Calu3 (cell line): Measurements from ENCODE around the gene FHIT. TPM values are rescaled to one million over a fixed set of nuclear protein-coding genes. Genes with fewer than 3 reads are reported as not detected.

Source experiments
- BruUV-seq: library from RNA; stranded (reverse); fragments of 400-500 nt; replicated peaks from 2 replicates; lab custom pipeline; 2021; lab: Mats Ljungman, UMichigan
- CTCF ChIA-PET: fragments of 300-600 bp; sonication (Branson Sonifier 250); formaldehyde crosslinking; loops from one replicate; lab custom pipeline; 2022; ENCODE audit warnings: antibody characterized with exemption; lab: Charles Lee
- DNase-seq: peaks from one replicate; pipeline ENCODE4 v3.0.0; 2022
- H3K27ac Mint-ChIP-seq: one replicate; pipeline ENCODE4 v1.8.0; 2022; ENCODE audit warnings: mixed read lengths; ENCODE audit not compliant: unreplicated experiment
- H3K27me3 Mint-ChIP-seq: one replicate; pipeline ENCODE4 v1.8.0; 2022; ENCODE audit warnings: mixed read lengths; ENCODE audit not compliant: unreplicated experiment
- H3K36me3 Mint-ChIP-seq: one replicate; pipeline ENCODE4 v1.8.0; 2022; ENCODE audit warnings: mild to moderate bottlenecking, moderate library complexity, mixed read lengths; ENCODE audit not compliant: insufficient read depth, unreplicated experiment
- H3K4me1 Mint-ChIP-seq: one replicate; pipeline ENCODE4 v1.8.0; 2022; ENCODE audit warnings: mild to moderate bottlenecking, low read depth, mixed read lengths; ENCODE audit not compliant: unreplicated experiment
- H3K4me3 Mint-ChIP-seq: one replicate; pipeline ENCODE4 v1.8.0; 2022; ENCODE audit warnings: mild to moderate bottlenecking, low read depth, moderate library complexity, mixed read lengths; ENCODE audit not compliant: unreplicated experiment
- H3K9me3 Mint-ChIP-seq: one replicate; pipeline ENCODE4 v1.8.0; 2022; ENCODE audit warnings: low read depth, mixed read lengths; ENCODE audit not compliant: unreplicated experiment
- intact Hi-C: fragments of 100-400 bp; cut with micrococcal nuclease; formaldehyde crosslinking; loops from one replicate; pipeline ENCODE4 v1.10.0; 2022; ENCODE audit not compliant: unreplicated experiment
- total RNA-seq: library from RNA; stranded (reverse); gene quantifications from 2 replicates; pipeline ENCODE4 v1.2.3, GENCODE V29; 2022
- TF ChIP-seq, protein P1 (sequence below): fragments of 200-600 bp; IDR thresholded peaks from one replicate; pipeline ENCODE4 v1.8.0; 2022; ENCODE audit warnings: antibody characterized with exemption; ENCODE audit not compliant: unreplicated experiment

The FHIT gene
- total RNA-seq, 1 experiment from 2014 or later, result 6.2 TPM

DNA sequence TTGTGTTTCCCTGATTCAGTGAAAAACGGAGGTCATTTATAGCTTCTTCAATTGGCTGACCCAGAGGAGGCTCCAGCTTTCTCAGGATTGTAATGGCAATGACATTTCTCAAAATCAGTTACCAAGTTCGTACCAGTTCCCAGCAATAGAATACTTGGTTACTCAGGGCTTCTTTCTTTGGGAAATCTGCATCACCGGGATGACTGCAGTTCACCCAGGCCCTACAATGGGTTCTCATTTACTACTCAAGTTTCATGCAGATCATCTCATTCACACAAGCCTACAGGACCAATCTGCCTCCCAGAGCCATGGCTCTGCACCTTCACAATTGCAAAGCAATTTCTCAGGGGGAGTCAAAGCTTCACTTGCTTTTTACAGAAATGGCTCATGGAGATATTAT lies 109.6 kb downstream of the FHIT start:
- Mint-ChIP-seq H3K36me3 (no peaks in the 10 kb centered on the region), H3K4me3 (no peak overlapping the region), H3K27ac (no peak overlapping the region), H3K27me3 (no peaks in the 10 kb centered on the region), H3K4me1 (no peaks in the 10 kb centered on the region), H3K9me3 (no peaks in the 10 kb centered on the region)
- no TSS peak for BruUV-seq
- TF ChIP-seq, protein P1, sequence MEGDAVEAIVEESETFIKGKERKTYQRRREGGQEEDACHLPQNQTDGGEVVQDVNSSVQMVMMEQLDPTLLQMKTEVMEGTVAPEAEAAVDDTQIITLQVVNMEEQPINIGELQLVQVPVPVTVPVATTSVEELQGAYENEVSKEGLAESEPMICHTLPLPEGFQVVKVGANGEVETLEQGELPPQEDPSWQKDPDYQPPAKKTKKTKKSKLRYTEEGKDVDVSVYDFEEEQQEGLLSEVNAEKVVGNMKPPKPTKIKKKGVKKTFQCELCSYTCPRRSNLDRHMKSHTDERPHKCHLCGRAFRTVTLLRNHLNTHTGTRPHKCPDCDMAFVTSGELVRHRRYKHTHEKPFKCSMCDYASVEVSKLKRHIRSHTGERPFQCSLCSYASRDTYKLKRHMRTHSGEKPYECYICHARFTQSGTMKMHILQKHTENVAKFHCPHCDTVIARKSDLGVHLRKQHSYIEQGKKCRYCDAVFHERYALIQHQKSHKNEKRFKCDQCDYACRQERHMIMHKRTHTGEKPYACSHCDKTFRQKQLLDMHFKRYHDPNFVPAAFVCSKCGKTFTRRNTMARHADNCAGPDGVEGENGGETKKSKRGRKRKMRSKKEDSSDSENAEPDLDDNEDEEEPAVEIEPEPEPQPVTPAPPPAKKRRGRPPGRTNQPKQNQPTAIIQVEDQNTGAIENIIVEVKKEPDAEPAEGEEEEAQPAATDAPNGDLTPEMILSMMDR, result no peak
- intact Hi-C loops, result no loop called here
- CTCF ChIA-PET, result no interaction called here
- no peak for DNase-seq

DNA sequence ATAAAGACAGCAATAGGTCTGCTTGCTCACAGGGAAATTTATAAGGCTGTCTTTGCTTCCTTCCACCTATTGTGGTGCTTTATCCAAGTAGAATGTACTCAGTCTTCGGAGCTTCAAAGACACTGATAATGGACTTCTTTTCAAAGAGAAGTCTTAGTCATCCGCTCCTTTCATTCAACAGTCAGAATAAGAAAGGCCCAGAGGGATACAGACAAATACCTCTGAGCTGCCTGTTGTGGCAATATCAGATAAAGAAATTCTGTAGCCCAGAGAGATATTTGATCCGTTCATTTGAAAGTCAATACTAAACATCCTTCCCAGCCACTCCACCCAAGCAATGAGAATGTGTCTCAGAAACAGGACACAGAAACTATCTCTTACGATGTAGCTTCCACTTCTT lies 110.0 kb downstream of the FHIT start:
- Mint-ChIP-seq H3K27ac (no peak overlapping the region), H3K4me1 (no peaks in the 10 kb centered on the region), H3K36me3 (no peaks in the 10 kb centered on the region), H3K27me3 (no peaks in the 10 kb centered on the region), H3K9me3 (no peaks in the 10 kb centered on the region), H3K4me3 (no peak overlapping the region)
- intact Hi-C loops, result no loop called here
- CTCF ChIA-PET, result no interaction called here
- TF ChIP-seq, protein P1, result no peak
- DNase-seq, result no peak
- BruUV-seq, result no TSS peak

DNA sequence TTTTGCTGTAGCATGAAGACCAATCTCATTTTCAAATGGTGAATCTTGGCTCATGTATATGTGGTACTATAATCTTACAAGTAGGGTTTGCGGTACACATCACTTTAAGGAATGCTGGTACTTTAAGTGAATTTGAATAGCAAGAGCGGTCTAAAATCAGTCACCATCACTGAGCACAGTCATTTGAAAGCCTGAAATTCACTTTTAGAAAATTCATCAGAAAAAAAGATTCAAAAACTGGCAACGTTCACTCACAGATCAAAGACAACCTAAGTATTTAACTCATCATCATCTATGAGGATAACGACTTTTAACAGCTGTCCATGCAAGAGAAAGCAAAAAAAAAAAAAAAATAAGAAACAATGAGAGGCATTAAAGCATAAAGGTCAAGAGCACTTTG lies 111.6 kb downstream of the FHIT start:
- Mint-ChIP-seq H3K27me3 (no peaks in the 10 kb centered on the region), H3K4me1 (no peaks in the 10 kb centered on the region), H3K36me3 (no peaks in the 10 kb centered on the region), H3K4me3 (no peak overlapping the region), H3K27ac (no peak overlapping the region), H3K9me3 (no peaks in the 10 kb centered on the region)
- CTCF ChIA-PET, result no interaction called here
- DNase-seq, result no peak
- BruUV-seq, result no TSS peak
- intact Hi-C loops, result no loop called here
- TF ChIP-seq, protein P1, result no peak

DNA sequence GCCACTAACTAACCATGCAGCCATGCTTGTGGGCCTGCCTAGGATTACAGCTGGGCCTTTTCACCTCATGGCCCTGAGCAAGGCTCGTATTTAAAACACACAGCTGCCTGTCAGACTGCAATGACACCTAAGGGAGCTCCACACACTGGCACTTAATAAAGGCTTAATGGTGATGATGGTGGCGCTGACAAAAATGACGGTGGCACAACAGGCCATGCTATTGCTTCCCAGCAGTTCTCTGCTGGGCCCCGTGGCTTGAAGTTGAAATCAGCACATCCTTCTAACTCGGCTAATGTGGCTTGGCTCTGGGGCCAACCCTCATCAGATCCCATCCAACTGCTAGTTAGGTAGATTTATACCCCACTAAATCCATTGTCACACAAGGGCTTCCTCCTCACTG lies 112.9 kb downstream of the FHIT start:
- intact Hi-C loops, result no loop called here
- CTCF ChIA-PET, result no interaction called here
- no peak for DNase-seq
- TF ChIP-seq, protein P1, result no peak
- no peaks in the 10 kb centered on the region for H3K27me3 Mint-ChIP-seq
- no peak overlapping the region for H3K27ac Mint-ChIP-seq
- no peaks in the 10 kb centered on the region for H3K4me1 Mint-ChIP-seq
- H3K9me3 Mint-ChIP-seq, result no peaks in the 10 kb centered on the region
- no peaks in the 10 kb centered on the region for H3K36me3 Mint-ChIP-seq
- BruUV-seq, result no TSS peak
- H3K4me3 Mint-ChIP-seq, result no peak overlapping the region
